Endodermal cell (in vitro differentiated cells): ENCODE data around the gene WDR26. TPM values are rescaled to one million over a fixed set of nuclear protein-coding genes. Genes with fewer than 3 reads are reported as not detected.
"Not testable (repeated sequence)": the region's sequence is repeated elsewhere in the genome, so short reads cannot be mapped to it uniquely, and the experiment has no call there.

Source experiments
- DNase-seq: peaks from one replicate; pipeline ENCODE4 v3.0.0-alpha.2; 2017
- H3K27ac ChIP-seq: 2 replicates; pipeline ENCODE4 v1.5.1; 2013; ENCODE audit warnings: mild to moderate bottlenecking, low read depth, low read length, moderate library complexity
- H3K27me3 ChIP-seq: 2 replicates; pipeline ENCODE4 v1.6.1; 2013; ENCODE audit warnings: mild to moderate bottlenecking, low read length, moderate library complexity; ENCODE audit not compliant: insufficient read depth, control insufficient read depth, poor library complexity, severe bottlenecking
- H3K36me3 ChIP-seq: 2 replicates; pipeline ENCODE4 v1.7.0; 2013; ENCODE audit warnings: mild to moderate bottlenecking, low read length, moderate library complexity; ENCODE audit not compliant: control insufficient read depth, insufficient read depth
- H3K4me1 ChIP-seq: one replicate; pipeline ENCODE4 v1.7.0; 2013; ENCODE audit warnings: low read length; ENCODE audit not compliant: control insufficient read depth, insufficient read depth
- H3K4me3 ChIP-seq: 2 replicates; pipeline ENCODE4 v1.5.1; 2013; ENCODE audit warnings: mild to moderate bottlenecking, low read length, moderate library complexity
- H3K9ac ChIP-seq: 2 replicates; pipeline ENCODE4 v1.6.1; 2013; ENCODE audit warnings: mild to moderate bottlenecking, low read length, moderate library complexity; ENCODE audit not compliant: poor library complexity, severe bottlenecking; ENCODE audit errors: extremely low read depth
- H3K9me3 ChIP-seq: 2 replicates; pipeline ENCODE4 v1.6.1; 2013; ENCODE audit warnings: mild to moderate bottlenecking, low read length, moderate library complexity; ENCODE audit not compliant: control insufficient read depth
- H3K27ac Mint-ChIP-seq: 2 replicates; pipeline ENCODE4 v1.8.0; 2020; ENCODE audit warnings: mixed read lengths
- H3K27me3 Mint-ChIP-seq: 2 replicates; pipeline ENCODE4 v1.8.0; 2021; ENCODE audit warnings: mild to moderate bottlenecking, mixed read lengths; ENCODE audit not compliant: insufficient read depth
- H3K36me3 Mint-ChIP-seq: 2 replicates; pipeline ENCODE4 v1.8.0; 2020; ENCODE audit warnings: low read depth, mixed read lengths
- H3K4me1 Mint-ChIP-seq: 2 replicates; pipeline ENCODE4 v1.8.0; 2020; ENCODE audit warnings: mixed read lengths
- H3K4me3 Mint-ChIP-seq: 2 replicates; pipeline ENCODE4 v1.8.0; 2020; ENCODE audit warnings: mild to moderate bottlenecking, moderate library complexity, mixed read lengths
- H3K9me3 Mint-ChIP-seq: 2 replicates; pipeline ENCODE4 v1.8.0; 2020; ENCODE audit warnings: mild to moderate bottlenecking, mixed read lengths
- CTCF ChIP-seq: fragments of 200-600 bp; sonication (generic); conservative IDR thresholded peaks from 2 replicates; pipeline ENCODE4 v1.5.0; 2021; ENCODE audit warnings: antibody characterized with exemption, mild to moderate bottlenecking
- WGBS, 2 experiments: methylation state at CpG; one replicate each; pipeline versions ENCODE4 v1.1.5 to v1.1.7; 2013; ENCODE audit warnings: missing lambda C conversion rate in 2 of 2, mixed read lengths in 1 of 2; ENCODE audit not compliant: insufficient coverage in 1 of 2, insufficient read length in 1 of 2; 5-methylcytosine and 5-hydroxymethylcytosine counted together
- total RNA-seq, 2 donors: library from RNA; stranded (reverse); fragmentation: NEBNext Ultra II Directional in 1 of 2; extraction: Animal tissue kit (Norgen Biotek cat#: 25700) in 1 of 2; gene quantifications; 2 replicates in 1 of 2; 3 replicates in 1 of 2; pipeline ENCODE4 v1.2.1, GENCODE V29; 2021

Gene WDR26
- total RNA-seq, 2 donors from 2014 or later, result 75.9 to 79.0 TPM

DNA sequence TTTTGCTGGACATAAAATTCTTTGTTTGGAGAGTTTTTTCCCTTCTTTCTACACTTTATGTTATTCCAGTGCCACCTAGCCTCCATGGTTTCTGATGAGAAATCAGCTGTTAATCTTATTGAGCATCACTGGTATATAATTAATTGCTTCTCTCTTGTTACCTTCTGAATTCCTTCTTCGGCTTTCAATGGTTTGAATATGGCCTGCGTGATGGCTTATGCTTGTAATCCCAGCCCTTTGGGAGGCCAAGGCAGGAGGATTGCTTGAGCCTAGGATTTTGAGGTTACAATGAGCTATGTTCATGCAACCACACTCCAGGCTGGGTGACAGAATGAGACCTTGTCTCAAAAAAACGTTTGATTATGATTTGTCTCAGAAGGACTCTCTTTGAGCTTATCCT is 90.9 kb downstream of the WDR26 start:
- 38 to 46% methylated on average over 1 to 3 of the region's 3 CpGs for WGBS, 2 experiments

DNA sequence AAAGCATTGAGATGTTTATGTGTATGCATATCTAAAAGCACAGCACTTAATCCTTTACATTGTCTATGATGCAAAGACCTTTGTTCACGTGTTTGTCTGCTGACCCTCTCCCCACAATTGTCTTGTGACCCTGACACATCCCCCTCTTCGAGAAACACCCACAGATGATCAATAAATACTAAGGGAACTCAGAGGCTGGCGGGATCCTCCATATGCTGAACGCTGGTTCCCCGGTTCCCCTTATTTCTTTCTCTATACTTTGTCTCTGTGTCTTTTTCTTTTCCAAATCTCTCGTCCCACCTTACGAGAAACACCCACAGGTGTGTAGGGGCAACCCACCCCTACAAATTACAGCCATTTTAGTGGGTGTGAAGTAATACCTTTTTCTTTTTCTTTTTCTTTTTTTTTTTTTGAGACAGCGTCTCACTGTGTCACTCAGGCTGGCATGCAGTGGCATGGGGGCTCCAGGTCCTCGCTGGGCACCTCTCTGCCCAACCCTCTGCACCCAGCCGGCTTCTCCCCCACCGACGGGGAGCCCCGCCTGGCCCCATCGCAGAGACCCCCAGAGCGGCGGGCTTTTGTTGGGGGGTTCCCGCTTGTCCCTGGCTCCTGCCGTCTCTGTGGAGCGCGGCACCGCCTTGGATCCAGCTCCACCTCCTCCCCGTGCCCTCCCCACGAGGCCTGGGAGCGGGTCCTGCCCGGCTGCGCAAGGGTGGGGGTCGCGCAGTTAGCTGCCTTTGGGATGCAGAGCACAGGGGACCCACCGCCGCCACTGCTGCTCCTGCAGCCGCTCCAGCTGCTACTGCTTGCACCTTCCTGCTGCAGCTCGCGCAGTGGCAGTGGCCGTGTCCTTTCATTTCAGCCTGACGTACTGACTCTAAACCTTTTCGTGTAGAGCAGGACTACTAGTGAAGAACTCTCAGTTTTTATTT is 93.9 kb downstream of the WDR26 start:
- Histone ChIP-seq H3K9ac (peak overlapping the region; percentile 11), H3K27ac (peak overlapping the region; percentile 38), H3K9me3 (peaks cover 28% of the 10 kb centered on the region), H3K4me3 (peak overlapping the region; percentile 64)
- not testable (repeated sequence) for H3K27me3 Mint-ChIP-seq, H3K27me3 ChIP-seq, H3K36me3 Mint-ChIP-seq, H3K4me1 Mint-ChIP-seq, H3K4me1 ChIP-seq, H3K36me3 ChIP-seq
- peak overlapping the region; percentile 84 for H3K27ac Mint-ChIP-seq
- H3K4me3 Mint-ChIP-seq, result peak overlapping the region; percentile 48
- peaks cover 36% of the 10 kb centered on the region for H3K9me3 Mint-ChIP-seq
- 21 to 24% methylated on average over 9 to 29 of the region's 36 CpGs for WGBS, 2 experiments
- peak; percentile 80 for DNase-seq

More for the DNA sequence above, 90.9 kb downstream of the WDR26 start:
- Histone ChIP-seq H3K27me3 (no peaks in the 10 kb centered on the region), H3K4me1 (peaks cover 8% of the 10 kb centered on the region), H3K9me3 (peaks cover 28% of the 10 kb centered on the region), H3K27ac (no peak overlapping the region), H3K4me3 (peak overlapping the region; percentile 17), H3K36me3 (no peaks in the 10 kb centered on the region), H3K9ac (no peak overlapping the region)
- TF ChIP-seq CTCF, result no peak
- Mint-ChIP-seq H3K4me3 (no peak overlapping the region), H3K9me3 (peaks cover 36% of the 10 kb centered on the region), H3K36me3 (peaks cover 1% of the 10 kb centered on the region), H3K27ac (no peak overlapping the region), H3K4me1 (peaks cover 5% of the 10 kb centered on the region), H3K27me3 (peaks cover 3% of the 10 kb centered on the region)
- DNase-seq, result no peak

- Histone ChIP-seq H3K9ac (no peak overlapping the region), H3K4me3 (peak overlapping the region; percentile 25), H3K36me3 (no peaks in the 10 kb centered on the region), H3K27ac (no peak overlapping the region), H3K27me3 (no peaks in the 10 kb centered on the region), H3K4me1 (peaks cover 8% of the 10 kb centered on the region), H3K9me3 (peaks cover 27% of the 10 kb centered on the region)
- H3K27ac Mint-ChIP-seq, result peak overlapping the region; percentile 87
- peaks cover 32% of the 10 kb centered on the region for H3K9me3 Mint-ChIP-seq
- TF ChIP-seq CTCF, result no peak
- H3K4me3 Mint-ChIP-seq, result no peak overlapping the region
- peaks cover 5% of the 10 kb centered on the region for H3K4me1 Mint-ChIP-seq
- WGBS, 2 experiments, result 91% methylated on average over 1 of the region's 4 CpGs; no CpG with 5 or more reads in 1 of the 2 experiments
- H3K27me3 Mint-ChIP-seq, result peaks cover 3% of the 10 kb centered on the region
- DNase-seq, result no peak
- peaks cover 1% of the 10 kb centered on the region for H3K36me3 Mint-ChIP-seq
Measured at GRCh38 chr1:224339442-224340033, 95.1 kb downstream of the WDR26 start.
